GM21825 (cell line): ENCODE results near the gene HEPN1.

ENCODE experiments used
- ATAC-seq: cut with Tn5 transposase; IDR thresholded peaks from one replicate; pipeline ENCODE4 v1.9.1; 2021; ENCODE audit warnings: mild to moderate bottlenecking, moderate library complexity; ENCODE audit not compliant: unreplicated experiment

Gene HEPN1

GRCh38 chr11:124884869-124885479, 34.1 kb upstream of the HEPN1 start:
- no peak for ATAC-seq

GRCh38 chr11:124886476-124886875, 32.6 kb upstream of the HEPN1 start:
- no peak for ATAC-seq

- no peak for ATAC-seq
These were observed 31.9 kb upstream of the HEPN1 start for GRCh38 chr11:124886978-124887666.

GRCh38 chr11:124887667-124888013, 31.4 kb upstream of the HEPN1 start:
- no peak for ATAC-seq

GRCh38 chr11:124889191-124890091, 29.6 kb upstream of the HEPN1 start:
- no peak for ATAC-seq

GRCh38 chr11:124890151-124890550, 28.9 kb upstream of the HEPN1 start:
- ATAC-seq: no peak

- ATAC-seq: no peak
These were observed 28.2 kb upstream of the HEPN1 start for GRCh38 chr11:124890683-124891372.

- no peak for ATAC-seq
These were observed 27.6 kb upstream of the HEPN1 start for GRCh38 chr11:124891373-124891861.

- ATAC-seq: no peak
These were observed 26.9 kb upstream of the HEPN1 start for GRCh38 chr11:124892146-124892545.

GRCh38 chr11:124892750-124893454, 26.1 kb upstream of the HEPN1 start:
- no peak for ATAC-seq

- ATAC-seq: no peak
These were observed 25.2 kb upstream of the HEPN1 start for GRCh38 chr11:124893781-124894401.

- ATAC-seq: no peak
These were observed 24.2 kb upstream of the HEPN1 start for GRCh38 chr11:124894606-124895430.

- no peak for ATAC-seq
These were observed 23.5 kb upstream of the HEPN1 start for GRCh38 chr11:124895471-124895971.

GRCh38 chr11:124896071-124896750, 22.8 kb upstream of the HEPN1 start:
- no peak for ATAC-seq

- ATAC-seq: no peak
These were observed 22.1 kb upstream of the HEPN1 start for GRCh38 chr11:124896821-124897391.

- no peak for ATAC-seq
These were observed 21.3 kb upstream of the HEPN1 start, which contains the start of gene ROBO4 for GRCh38 chr11:124897674-124898262. Gene ROBO4 (minus strand): TSS chr11:124897865. CDS start chr11:124897795, 70 bp downstream.

GRCh38 chr11:124898263-124898680, 20.8 kb upstream of the HEPN1 start:
- no peak for ATAC-seq
